Chondrocyte (in vitro differentiated cells): ENCODE data around the gene TSGA10IP. TPM values are rescaled to one million over a fixed set of nuclear protein-coding genes. Genes with fewer than 3 reads are reported as not detected.
A peak's percentile ranks its signal among the peaks of the same experiment; 100 is the strongest.

ENCODE experiments used
- DNase-seq: peaks from one replicate; pipeline ENCODE4 v3.0.0; 2021; ENCODE audit warnings: mixed read lengths, low spot score
- H3K27ac Mint-ChIP-seq: one replicate; pipeline ENCODE4 v1.8.0; 2021; ENCODE audit warnings: mild to moderate bottlenecking, moderate library complexity, mixed read lengths; ENCODE audit not compliant: unreplicated experiment
- H3K27me3 Mint-ChIP-seq: 2 replicates; pipeline ENCODE4 v1.8.0; 2021; ENCODE audit warnings: low read depth, mixed read lengths
- H3K36me3 Mint-ChIP-seq: 2 replicates; pipeline ENCODE4 v1.8.0; 2021; ENCODE audit warnings: low read depth, mixed read lengths
- H3K4me1 Mint-ChIP-seq: 2 replicates; pipeline ENCODE4 v1.8.0; 2021; ENCODE audit warnings: low read depth, mild to moderate bottlenecking, mixed read lengths
- H3K4me3 Mint-ChIP-seq: one replicate; pipeline ENCODE4 v1.8.0; 2021; ENCODE audit warnings: mild to moderate bottlenecking, moderate library complexity, mixed read lengths; ENCODE audit not compliant: unreplicated experiment
- H3K9me3 Mint-ChIP-seq: 2 replicates; pipeline ENCODE4 v1.8.0; 2021; ENCODE audit warnings: low read depth, mixed read lengths
- CTCF ChIP-seq: fragments of 200-600 bp; sonication (generic); IDR thresholded peaks from 2 replicates; pipeline ENCODE4 v1.5.0; 2021; ENCODE audit warnings: antibody characterized with exemption, mild to moderate bottlenecking, moderate library complexity
- total RNA-seq: library from RNA; stranded (reverse); gene quantifications from 3 replicates; pipeline ENCODE4 v1.2.1, GENCODE V29; 2021

Gene TSGA10IP
- total RNA-seq, 1 donor from 2014 or later, result not detected

DNA sequence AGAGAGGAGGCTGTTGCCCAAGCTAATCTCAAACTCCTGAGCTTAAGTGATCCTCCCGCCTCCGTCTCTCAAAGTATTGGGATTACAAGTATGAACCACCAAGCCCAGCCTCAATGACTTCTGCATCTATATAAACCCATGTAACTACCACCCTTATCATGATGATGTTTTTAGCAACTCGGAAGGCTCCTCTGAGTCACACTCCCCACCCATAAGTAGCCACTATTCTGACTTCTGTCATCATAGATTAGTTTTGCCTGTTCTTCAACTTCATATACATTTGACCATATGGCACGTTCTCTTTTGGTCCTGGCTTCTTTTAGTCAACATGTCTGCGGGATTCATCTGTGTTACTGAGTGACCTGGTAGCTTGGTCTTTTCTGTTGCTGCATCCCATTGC lies 38.7 kb upstream of the TSGA10IP start:
- Mint-ChIP-seq H3K36me3 (no peaks in the 10 kb centered on the region), H3K4me3 (no peak overlapping the region), H3K27me3 (no peaks in the 10 kb centered on the region), H3K4me1 (peaks cover 33% of the 10 kb centered on the region), H3K9me3 (no peaks in the 10 kb centered on the region), H3K27ac (no peak overlapping the region)
- no peak for TF ChIP-seq CTCF
- no peak for DNase-seq

GRCh38 chr11:65907878-65908277 lies 37.4 kb upstream of the TSGA10IP start:
- peaks cover 33% of the 10 kb centered on the region for H3K4me1 Mint-ChIP-seq
- no peak for TF ChIP-seq CTCF
- no peaks in the 10 kb centered on the region for H3K36me3 Mint-ChIP-seq
- H3K27me3 Mint-ChIP-seq, result no peaks in the 10 kb centered on the region
- DNase-seq, result no peak
- no peak overlapping the region for H3K4me3 Mint-ChIP-seq
- H3K27ac Mint-ChIP-seq, result no peak overlapping the region
- no peaks in the 10 kb centered on the region for H3K9me3 Mint-ChIP-seq

DNA sequence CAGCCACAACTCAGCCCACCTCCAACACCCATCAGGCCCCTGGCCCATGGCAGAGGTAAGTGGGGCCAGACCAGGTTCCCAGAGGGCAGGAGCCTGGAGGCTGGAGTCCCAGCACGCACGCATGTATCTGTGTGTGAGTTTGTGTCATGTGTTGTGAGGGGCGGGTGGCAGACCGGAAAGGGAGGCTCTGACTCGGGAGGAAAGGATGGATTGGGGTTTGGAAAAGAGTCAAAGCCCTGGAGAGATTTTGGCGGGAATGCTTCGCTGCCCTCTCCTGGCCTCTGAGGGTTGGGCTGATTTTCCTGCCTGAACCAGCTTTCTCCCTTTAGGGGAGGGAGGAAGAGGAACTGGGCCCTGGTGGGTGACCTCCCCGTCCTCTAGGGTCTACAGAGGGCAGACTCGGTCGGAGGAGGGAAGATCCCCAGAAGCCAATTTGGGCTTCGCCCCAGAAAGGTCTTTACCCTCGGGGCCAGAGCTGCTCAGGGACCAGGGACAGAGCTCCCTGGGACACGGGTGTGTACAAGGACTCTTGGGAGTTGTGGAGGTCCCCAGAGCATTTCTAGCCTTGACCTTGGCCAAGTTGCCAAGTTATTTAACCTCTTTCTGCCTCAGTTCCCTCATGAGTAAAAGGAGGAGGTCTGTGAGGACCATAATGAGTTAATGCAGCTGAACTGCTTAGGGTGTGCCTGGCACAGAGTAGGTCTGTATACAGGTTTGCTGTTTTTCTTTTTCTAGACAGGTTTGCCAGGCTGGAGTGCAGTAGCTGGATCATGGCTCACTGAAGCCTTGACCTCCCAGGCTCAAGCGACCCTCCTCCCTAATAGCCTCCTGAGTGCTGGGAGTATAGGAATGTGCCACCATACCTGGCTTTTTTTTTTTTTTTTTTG lies 33.4 kb upstream of the TSGA10IP start:
- Mint-ChIP-seq H3K9me3 (no peaks in the 10 kb centered on the region), H3K27ac (peak overlapping the region; percentile 77), H3K4me1 (peaks cover 47% of the 10 kb centered on the region), H3K36me3 (peaks cover 1% of the 10 kb centered on the region), H3K4me3 (no peak overlapping the region), H3K27me3 (no peaks in the 10 kb centered on the region)
- no peak for DNase-seq
- TF ChIP-seq CTCF, result peak; percentile 60

DNA sequence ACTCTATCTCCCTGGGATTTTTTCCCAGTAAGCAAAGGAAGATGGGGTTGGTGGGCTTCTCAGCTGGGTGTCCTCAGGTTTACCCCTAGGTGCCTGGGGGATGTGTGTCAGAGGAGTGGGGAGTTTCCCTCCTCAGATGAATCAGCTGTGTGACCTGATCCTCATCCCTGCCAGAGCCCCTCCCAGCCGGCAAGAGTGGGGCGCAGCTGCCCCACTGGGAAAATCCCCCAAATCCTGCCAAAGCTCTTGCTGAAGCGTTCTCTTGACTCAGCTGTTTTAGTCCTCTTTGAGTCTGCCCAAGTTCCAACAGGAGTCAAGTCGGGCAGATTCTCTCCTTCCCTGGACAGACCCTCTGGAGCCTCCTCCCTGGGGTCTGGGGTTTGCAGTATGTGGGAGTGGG lies 32.4 kb upstream of the TSGA10IP start:
- no peak for DNase-seq
- Mint-ChIP-seq H3K4me1 (peaks cover 52% of the 10 kb centered on the region), H3K4me3 (no peak overlapping the region), H3K36me3 (peaks cover 3% of the 10 kb centered on the region), H3K27ac (peak overlapping the region; percentile 59), H3K9me3 (no peaks in the 10 kb centered on the region), H3K27me3 (no peaks in the 10 kb centered on the region)
- TF ChIP-seq CTCF, result no peak

DNA sequence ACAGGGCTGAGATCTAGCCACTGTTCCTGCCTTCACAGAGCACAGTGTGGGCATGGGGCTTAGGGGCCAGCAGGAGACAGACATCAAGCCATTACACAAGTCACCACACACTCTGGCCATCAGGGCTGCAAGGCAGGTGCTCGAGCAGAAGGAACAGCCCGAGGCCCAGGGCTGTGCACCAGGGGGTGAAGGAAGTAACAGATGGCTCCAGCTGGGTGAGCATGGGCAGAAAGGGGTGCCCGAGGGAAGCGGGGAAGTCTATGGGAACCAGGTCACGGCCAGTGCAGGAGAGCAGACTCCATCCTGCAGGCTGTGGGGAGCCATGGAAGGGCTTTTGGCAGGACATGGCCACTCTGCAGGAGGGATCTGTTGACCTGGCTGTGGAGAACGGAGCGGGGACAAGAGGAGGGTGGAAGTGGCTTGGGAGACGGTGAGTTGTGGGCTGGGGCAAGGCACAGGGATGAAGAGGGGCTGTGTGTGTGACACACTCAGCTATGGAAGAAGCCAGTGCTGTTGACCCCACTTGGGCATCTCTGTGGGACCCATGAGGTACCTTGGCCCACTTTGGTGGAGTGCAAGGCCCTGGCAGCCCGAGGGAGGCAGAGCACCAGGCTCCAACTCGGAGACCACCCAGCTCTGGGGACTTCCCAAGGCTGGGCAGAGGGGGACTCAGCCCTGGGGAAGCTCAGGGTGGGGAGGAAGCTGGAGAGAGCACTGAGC lies 30.0 kb upstream of the TSGA10IP start:
- Mint-ChIP-seq H3K27ac (peak overlapping the region; percentile 100), H3K27me3 (no peaks in the 10 kb centered on the region), H3K4me1 (peaks cover 60% of the 10 kb centered on the region), H3K36me3 (peaks cover 3% of the 10 kb centered on the region), H3K9me3 (no peaks in the 10 kb centered on the region), H3K4me3 (peak overlapping the region; percentile 76)
- DNase-seq, result no peak
- no peak for TF ChIP-seq CTCF
